Breast epithelium (tissue), 4 donors: Measurements from ENCODE around the gene NAE1. TPM values are rescaled to one million over a fixed set of nuclear protein-coding genes. Genes with fewer than 3 reads are reported as not detected.
"Not testable (repeated sequence)": the region's sequence is repeated elsewhere in the genome, so short reads cannot be mapped to it uniquely, and the experiment has no call there.

Experiments
- DNase-seq, 2 donors: peaks; one replicate each; pipeline ENCODE4 v3.0.0-alpha.2; 2019; ENCODE audit warnings: low spot score in 2 of 2
- H3K27ac ChIP-seq, 2 donors: fragments of 200-600 bp; sonication (generic) in 1 of 2; one replicate each; pipeline ENCODE4 v1.5.1; 2016 to 2019; ENCODE audit warnings: mild to moderate bottlenecking in 1 of 2
- H3K27me3 ChIP-seq, 2 donors: fragments of 200-600 bp; sonication (generic) in 1 of 2; one replicate each; pipeline versions ENCODE4 v1.5.1 to v1.6.0; 2017 to 2019; ENCODE audit warnings: control low read depth in 1 of 2, mild to moderate bottlenecking in 1 of 2
- H3K36me3 ChIP-seq: fragments of 200-600 bp; one replicate; pipeline ENCODE4 v1.5.1; 2019
- H3K4me1 ChIP-seq, 2 donors: fragments of 200-600 bp; sonication (generic); one replicate each; pipeline ENCODE4 v1.5.1; 2016 to 2019; ENCODE audit warnings: control low read depth in 1 of 2
- H3K4me3 ChIP-seq, 3 donors: fragments of 200-600 bp; sonication (generic); 1 replicate in 2 of 3; 2 replicates in 1 of 3; pipeline ENCODE4 v1.5.1; 2016 to 2019; ENCODE audit warnings: mild to moderate bottlenecking in 3 of 3, moderate library complexity in 2 of 3
- H3K9me3 ChIP-seq, 2 donors: fragments of 200-600 bp; sonication (generic) in 1 of 2; one replicate each; pipeline ENCODE4 v1.5.1; 2016 to 2019; ENCODE audit warnings: control low read depth in 1 of 2
- POLR2A ChIP-seq: fragments of 450-650 bp; IDR thresholded peaks from one replicate; pipeline ENCODE4 v1.6.1; 2016; ENCODE audit warnings: antibody characterized with exemption, mild to moderate bottlenecking, moderate library complexity
- POLR2AphosphoS5 ChIP-seq, 3 donors: sonication (generic); formaldehyde crosslinking; IDR thresholded peaks; one replicate each; pipeline ENCODE4 v1.6.1; 2017; ENCODE audit warnings: antibody characterized with exemption in 3 of 3
- intact Hi-C: fragments of 100-400 bp; cut with DNase I; formaldehyde crosslinking; loops from one replicate; pipeline ENCODE4 v1.15.1; 2023; ENCODE audit warnings: low total_unique reads
- total RNA-seq, 3 donors: library from RNA; depleted of rRNA; stranded (reverse); fragments of >200 nt; gene quantifications; one replicate each; pipeline ENCODE4 v1.1.0, GENCODE V29; 2016
- TF ChIP-seq, protein P1 (sequence below), 3 donors: fragments of 450-650 bp; IDR thresholded peaks; one replicate each; pipeline ENCODE4 v1.5.1; 2016 to 2017; ENCODE audit warnings: antibody characterized with exemption in 3 of 3, mild to moderate bottlenecking in 3 of 3, moderate library complexity in 3 of 3

Gene NAE1
- total RNA-seq, 3 donors from 2014 or later, result 44.0 to 69.8 (median 60.3) TPM

GRCh38 chr16:66798161-66798560, 32.6 kb downstream of the NAE1 start:
- no peaks in the 10 kb centered on the region for H3K36me3 ChIP-seq
- H3K27me3 ChIP-seq, result no peaks in the 10 kb centered on the region
- H3K27ac ChIP-seq, result no peak overlapping the region
- no peak for DNase-seq
- H3K4me3 ChIP-seq, result no peak overlapping the region
- intact Hi-C loops, result no loop called here
- H3K4me1 ChIP-seq, result no peaks in the 10 kb centered on the region
- no peaks in the 10 kb centered on the region for H3K9me3 ChIP-seq
- TF ChIP-seq POLR2A (no peak), POLR2AphosphoS5 (IDR thresholded peaks at IDR 0.05) (no peak)
- TF ChIP-seq, protein P1, sequence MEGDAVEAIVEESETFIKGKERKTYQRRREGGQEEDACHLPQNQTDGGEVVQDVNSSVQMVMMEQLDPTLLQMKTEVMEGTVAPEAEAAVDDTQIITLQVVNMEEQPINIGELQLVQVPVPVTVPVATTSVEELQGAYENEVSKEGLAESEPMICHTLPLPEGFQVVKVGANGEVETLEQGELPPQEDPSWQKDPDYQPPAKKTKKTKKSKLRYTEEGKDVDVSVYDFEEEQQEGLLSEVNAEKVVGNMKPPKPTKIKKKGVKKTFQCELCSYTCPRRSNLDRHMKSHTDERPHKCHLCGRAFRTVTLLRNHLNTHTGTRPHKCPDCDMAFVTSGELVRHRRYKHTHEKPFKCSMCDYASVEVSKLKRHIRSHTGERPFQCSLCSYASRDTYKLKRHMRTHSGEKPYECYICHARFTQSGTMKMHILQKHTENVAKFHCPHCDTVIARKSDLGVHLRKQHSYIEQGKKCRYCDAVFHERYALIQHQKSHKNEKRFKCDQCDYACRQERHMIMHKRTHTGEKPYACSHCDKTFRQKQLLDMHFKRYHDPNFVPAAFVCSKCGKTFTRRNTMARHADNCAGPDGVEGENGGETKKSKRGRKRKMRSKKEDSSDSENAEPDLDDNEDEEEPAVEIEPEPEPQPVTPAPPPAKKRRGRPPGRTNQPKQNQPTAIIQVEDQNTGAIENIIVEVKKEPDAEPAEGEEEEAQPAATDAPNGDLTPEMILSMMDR (IDR thresholded peaks at IDR 0.05), result no peak

- H3K27me3 ChIP-seq, H3K4me1 ChIP-seq, H3K9me3 ChIP-seq, DNase-seq, H3K36me3 ChIP-seq, H3K4me3 ChIP-seq, H3K27ac ChIP-seq, intact Hi-C loops: not testable (repeated sequence)
These were observed 36.8 kb downstream of the NAE1 start for GRCh38 chr16:66793984-66794383.

DNA sequence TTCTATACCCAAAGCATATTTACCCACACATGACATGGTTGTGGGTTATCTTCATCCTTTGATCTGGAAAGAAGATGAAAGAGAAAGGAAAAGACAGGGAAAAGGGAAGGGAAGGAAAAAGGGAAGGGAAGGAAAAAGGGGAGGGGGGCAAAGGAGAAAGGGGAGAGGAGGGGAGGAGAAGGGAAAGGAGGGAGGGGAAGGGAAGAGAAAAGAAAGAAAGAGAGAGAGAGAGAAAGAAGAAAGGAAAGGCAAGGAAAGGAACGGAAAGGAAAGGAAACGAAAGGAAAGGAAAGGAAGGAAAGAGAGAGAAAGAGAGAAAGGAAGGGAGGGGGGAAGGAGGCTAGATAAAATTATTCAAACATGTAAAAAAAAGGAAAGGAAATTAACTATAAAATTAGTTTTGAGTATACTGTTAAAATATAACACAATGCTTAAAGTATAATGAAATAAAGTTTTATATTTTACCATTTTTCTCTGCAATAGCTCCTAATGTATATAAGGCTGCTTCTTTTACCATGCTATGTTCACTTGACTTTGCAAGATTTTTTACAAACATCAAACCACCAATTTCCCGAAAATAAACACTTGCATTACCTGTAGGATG, 40.5 kb downstream of the NAE1 start:
- Histone ChIP-seq H3K36me3 (no peaks in the 10 kb centered on the region), H3K9me3 (no peaks in the 10 kb centered on the region), H3K4me1 (no peaks in the 10 kb centered on the region), H3K27me3 (no peaks in the 10 kb centered on the region), H3K27ac (no peak overlapping the region), H3K4me3 (no peak overlapping the region)
- DNase-seq, result no peak
- TF ChIP-seq POLR2A, result no peak
- TF ChIP-seq POLR2AphosphoS5 (IDR thresholded peaks at IDR 0.05), result no peak
- TF ChIP-seq, protein P1 (IDR thresholded peaks at IDR 0.05), result no peak
- intact Hi-C loops, result no loop called here

DNA sequence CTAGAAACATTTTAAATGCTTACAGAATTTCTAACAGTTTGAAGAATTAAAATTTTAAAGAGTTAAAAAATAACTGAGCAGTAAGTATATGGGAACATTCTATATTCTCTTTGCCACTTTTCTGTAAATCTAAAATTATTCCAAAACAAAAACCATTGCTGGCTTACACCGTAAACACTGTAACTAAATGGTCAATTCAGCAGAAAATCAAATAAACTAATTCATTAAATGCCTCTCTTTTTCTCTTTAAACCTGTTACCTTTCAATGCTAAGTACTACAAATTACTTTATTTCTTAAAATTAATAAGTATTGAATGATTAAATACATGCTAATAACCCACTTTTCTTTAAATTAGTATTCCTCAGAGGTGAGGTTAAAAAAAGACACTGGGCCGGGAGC, 43.3 kb downstream of the NAE1 start:
- intact Hi-C loops, result no loop called here
- DNase-seq, result no peak
- H3K4me1 ChIP-seq, result no peaks in the 10 kb centered on the region

GRCh38 chr16:66786551-66786950, 44.2 kb downstream of the NAE1 start:
- no peak overlapping the region for H3K27ac ChIP-seq
- H3K4me3 ChIP-seq, result no peak overlapping the region
- H3K36me3 ChIP-seq, result no peaks in the 10 kb centered on the region
- no peak for DNase-seq
- intact Hi-C loops, result no loop called here
- TF ChIP-seq, protein P1 (IDR thresholded peaks at IDR 0.05), result no peak
- no peak for TF ChIP-seq POLR2A
- TF ChIP-seq POLR2AphosphoS5 (IDR thresholded peaks at IDR 0.05), result no peak
- H3K4me1 ChIP-seq, result no peaks in the 10 kb centered on the region
- H3K27me3 ChIP-seq, result no peaks in the 10 kb centered on the region
- no peaks in the 10 kb centered on the region for H3K9me3 ChIP-seq

More for the DNA sequence above, 43.3 kb downstream of the NAE1 start:
- no peaks in the 10 kb centered on the region for H3K9me3 ChIP-seq
- H3K27me3 ChIP-seq, result no peaks in the 10 kb centered on the region
- TF ChIP-seq POLR2A (no peak), POLR2AphosphoS5 (IDR thresholded peaks at IDR 0.05) (no peak)
- TF ChIP-seq, protein P1 (IDR thresholded peaks at IDR 0.05), result no peak
- H3K4me3 ChIP-seq, result no peak overlapping the region
- H3K36me3 ChIP-seq, result no peaks in the 10 kb centered on the region
- H3K27ac ChIP-seq, result no peak overlapping the region

GRCh38 chr16:66776457-66776856, 54.3 kb downstream of the NAE1 start:
- TF ChIP-seq POLR2AphosphoS5 (IDR thresholded peaks at IDR 0.05) (no peak), POLR2A (no peak)
- TF ChIP-seq, protein P1 (IDR thresholded peaks at IDR 0.05), result no peak
- H3K27ac ChIP-seq, result no peak overlapping the region
- no peaks in the 10 kb centered on the region for H3K27me3 ChIP-seq
- no peak for DNase-seq
- no peaks in the 10 kb centered on the region for H3K36me3 ChIP-seq
- no peaks in the 10 kb centered on the region for H3K4me1 ChIP-seq
- no peak overlapping the region for H3K4me3 ChIP-seq
- intact Hi-C loops, result no loop called here
- no peaks in the 10 kb centered on the region for H3K9me3 ChIP-seq
